Heart left ventricle (tissue), 13 donors: ENCODE results near the gene NXPE4.

ENCODE experiments used
- CTCF ChIP-seq, 12 donors: fragments of 200-600 bp; sonication (generic) in 4 of 12; IDR thresholded peaks; one replicate each; pipeline versions ENCODE4 v1.5.0 to v1.8.0; 2018 to 2022; ENCODE audit warnings: antibody characterized with exemption in 12 of 12, mild to moderate bottlenecking in 5 of 12
- POLR2A ChIP-seq, 2 donors: fragments of 450-650 bp; IDR thresholded peaks; one replicate each; pipeline ENCODE4 v1.6.1; 2017; ENCODE audit warnings: antibody characterized with exemption in 2 of 2, mild to moderate bottlenecking in 2 of 2, moderate library complexity in 2 of 2
- donor health status: ischemic (EF 13 %, LVEDD 7.1; RV severe dilation, severe dysfunction).
- donor health status: DM: no; HTN: yes; CAD: no.
- donor health status: DM: no; HTN: no; CAD: no.
- donor health status: ischemic (EF 25% LVEDD 6.9; RV normal size, moderate dysfunction).
- donor health status: ischemic (EF 25% LVEDD 5.7; RV mildly dilated, moderate dysfunction).
- donor health status: ischemic (EF 35%, LVEDD 5.7; RV mildly dilated, moderate dysfunction).
- donor health status: nonischemic (EF 11% LVEDD 7.7; RV severe dilation, severe dysfunction).
- donor health status: DM: yes; HTN: yes; CAD: no.
- donor health status: PGD.
- donor health status: ischemic (EF 29% LVEDD 5.4; RV normal size, mild dysfunction).
- donor health status: nonischemic (EF 23%, LVEDD 6.1; RV moderate dilation, normal function).

- TF ChIP-seq CTCF (IDR thresholded peaks at IDR 0.05) (no peak), POLR2A (IDR thresholded peaks at IDR 0.05) (no peak)
These were observed 26.6 kb upstream of the NXPE4 start for GRCh38 chr11:114621950-114622809.
